HUES6 (cell line): Measurements from ENCODE around the gene TNIK.

Experiments
- H3K27ac ChIP-seq: 2 replicates; pipeline ENCODE4 v1.7.0; 2013; ENCODE audit warnings: low read depth, mild to moderate bottlenecking, low read length, inconsistent platforms
- H3K27me3 ChIP-seq: 2 replicates; pipeline ENCODE4 v1.6.1; 2013; ENCODE audit warnings: low read length; ENCODE audit not compliant: control insufficient read depth, insufficient read depth
- H3K36me3 ChIP-seq: 2 replicates; pipeline ENCODE4 v1.6.1; 2013; ENCODE audit warnings: low read length; ENCODE audit not compliant: control insufficient read depth, insufficient read depth
- H3K4me1 ChIP-seq: 2 replicates; pipeline ENCODE4 v1.6.1; 2013; ENCODE audit warnings: low read length; ENCODE audit not compliant: control insufficient read depth, insufficient read depth
- H3K4me3 ChIP-seq: 2 replicates; pipeline ENCODE4 v1.5.1; 2013; ENCODE audit warnings: low read depth, low read length
- H3K9ac ChIP-seq: one replicate; pipeline ENCODE4 v1.6.1; 2013; ENCODE audit warnings: mild to moderate bottlenecking, low read length
- H3K9me3 ChIP-seq: 2 replicates; pipeline ENCODE4 v1.6.1; 2013; ENCODE audit warnings: low read depth, low read length; ENCODE audit not compliant: control insufficient read depth, insufficient read depth

TNIK gene

GRCh38 chr3:171044835-171045793, 415.1 kb downstream of the TNIK start:
- no peak overlapping the region for H3K27ac ChIP-seq
- no peaks in the 10 kb centered on the region for H3K27me3 ChIP-seq
- peaks cover 3% of the 10 kb centered on the region; the same call in 1 of the 2 replicates for H3K4me1 ChIP-seq
- no peak overlapping the region for H3K9ac ChIP-seq
- H3K36me3 ChIP-seq: no peaks in the 10 kb centered on the region
- no peak overlapping the region for H3K4me3 ChIP-seq
- no peaks in the 10 kb centered on the region for H3K9me3 ChIP-seq

- no peak overlapping the region for H3K9ac ChIP-seq
- no peaks in the 10 kb centered on the region for H3K9me3 ChIP-seq
- no peak overlapping the region for H3K4me3 ChIP-seq
- no peaks in the 10 kb centered on the region for H3K36me3 ChIP-seq
- no peak overlapping the region for H3K27ac ChIP-seq
- no peaks in the 10 kb centered on the region for H3K27me3 ChIP-seq
- peaks cover 3% of the 10 kb centered on the region; the same call in 1 of the 2 replicates for H3K4me1 ChIP-seq
These were observed 415.8 kb downstream of the TNIK start for GRCh38 chr3:171044384-171044783.

- no peak overlapping the region for H3K9ac ChIP-seq
- H3K4me1 ChIP-seq: peaks cover 3% of the 10 kb centered on the region; the same call in 1 of the 2 replicates
- no peak overlapping the region for H3K27ac ChIP-seq
- no peak overlapping the region for H3K4me3 ChIP-seq
- no peaks in the 10 kb centered on the region for H3K9me3 ChIP-seq
- H3K27me3 ChIP-seq: no peaks in the 10 kb centered on the region
- H3K36me3 ChIP-seq: no peaks in the 10 kb centered on the region
These were observed 420.5 kb downstream of the TNIK start for GRCh38 chr3:171039674-171040073.

GRCh38 chr3:171038342-171038741, 421.9 kb downstream of the TNIK start:
- no peak overlapping the region for H3K9ac ChIP-seq
- peaks cover 3% of the 10 kb centered on the region; the same call in 1 of the 2 replicates for H3K4me1 ChIP-seq

GRCh38 chr3:171028779-171029232, 431.4 kb downstream of the TNIK start:
- Histone ChIP-seq H3K27ac (no peak overlapping the region), H3K9ac (no peak overlapping the region), H3K9me3 (no peaks in the 10 kb centered on the region), H3K4me3 (peak overlapping the region; percentile 46), H3K36me3 (no peaks in the 10 kb centered on the region), H3K27me3 (peaks cover 32% of the 10 kb centered on the region), H3K4me1 (peaks cover 7% of the 10 kb centered on the region)

More at GRCh38 chr3:171038342-171038741, 421.9 kb downstream of the TNIK start:
- Histone ChIP-seq H3K9me3 (no peaks in the 10 kb centered on the region), H3K4me3 (no peak overlapping the region), H3K27ac (no peak overlapping the region), H3K27me3 (no peaks in the 10 kb centered on the region), H3K36me3 (no peaks in the 10 kb centered on the region)

GRCh38 chr3:171028025-171028778, 432.0 kb downstream of the TNIK start:
- Histone ChIP-seq H3K9me3 (no peaks in the 10 kb centered on the region), H3K9ac (no peak overlapping the region), H3K36me3 (no peaks in the 10 kb centered on the region), H3K27ac (no peak overlapping the region), H3K27me3 (peaks cover 32% of the 10 kb centered on the region), H3K4me3 (peak overlapping the region; percentile 46), H3K4me1 (peaks cover 7% of the 10 kb centered on the region)

GRCh38 chr3:171026597-171027293, 433.5 kb downstream of the TNIK start, which contains the start of gene SLC2A2:
Gene SLC2A2 (minus strand): TSS chr3:171026720. CDS start chr3:171026670, 50 bp downstream.
- Histone ChIP-seq H3K9me3 (no peaks in the 10 kb centered on the region), H3K9ac (no peak within 1 kb of the TSS), H3K4me3 (no peak within 1 kb of the TSS), H3K27me3 (peaks cover 32% of the 10 kb centered on the region), H3K27ac (no peak within 1 kb of the TSS), H3K4me1 (peaks cover 7% of the 10 kb centered on the region), H3K36me3 (no peaks in the 10 kb centered on the region)

GRCh38 chr3:171023566-171023965, 436.6 kb downstream of the TNIK start:
- H3K4me1 ChIP-seq: peaks cover 2% of the 10 kb centered on the region

GRCh38 chr3:171021377-171021776, 438.8 kb downstream of the TNIK start:
- Histone ChIP-seq H3K9me3 (no peaks in the 10 kb centered on the region), H3K4me3 (no peak overlapping the region), H3K4me1 (no peaks in the 10 kb centered on the region), H3K9ac (no peak overlapping the region), H3K27me3 (no peaks in the 10 kb centered on the region), H3K36me3 (no peaks in the 10 kb centered on the region), H3K27ac (no peak overlapping the region)

More at GRCh38 chr3:171023566-171023965, 436.6 kb downstream of the TNIK start:
- Histone ChIP-seq H3K9ac (no peak overlapping the region), H3K4me3 (no peak overlapping the region), H3K27ac (no peak overlapping the region), H3K36me3 (no peaks in the 10 kb centered on the region), H3K9me3 (no peaks in the 10 kb centered on the region), H3K27me3 (peaks cover 16% of the 10 kb centered on the region)

GRCh38 chr3:171018156-171018935, 441.9 kb downstream of the TNIK start:
- Histone ChIP-seq H3K27ac (no peak overlapping the region), H3K9ac (no peak overlapping the region), H3K4me3 (no peak overlapping the region), H3K4me1 (no peaks in the 10 kb centered on the region), H3K9me3 (no peaks in the 10 kb centered on the region), H3K27me3 (no peaks in the 10 kb centered on the region), H3K36me3 (no peaks in the 10 kb centered on the region)
